Caco-2 (cell line): ENCODE data around the gene FHAD1. TPM values are rescaled to one million over a fixed set of nuclear protein-coding genes. Genes with fewer than 3 reads are reported as not detected.

Experiments used
- BruUV-seq: library from RNA; stranded (reverse); fragments of 400-500 nt; replicated peaks from 2 replicates; lab custom pipeline; 2021; lab: Mats Ljungman, UMichigan
- CTCF ChIA-PET: fragments of 300-600 bp; sonication (Branson Sonifier 250); formaldehyde crosslinking; loops from one replicate; lab custom pipeline; 2022; ENCODE audit warnings: antibody characterized with exemption; lab: Charles Lee
- POLR2A ChIA-PET: fragments of 300-600 bp; sonication (Branson Sonifier 250); formaldehyde crosslinking; loops from one replicate; lab custom pipeline; 2022; ENCODE audit warnings: antibody characterized with exemption; lab: Charles Lee
- DNase-seq, 2 experiments: peaks; one replicate each; pipeline versions ENCODE4 v3.0.0 to v3.0.0-alpha.2; 2020 to 2022
- H3K27me3 ChIP-seq: replicated peaks from 2 replicates; pipeline ENCODE4 v1.6.0; 2011; ENCODE audit warnings: low read length; ENCODE audit not compliant: control insufficient read depth, insufficient read depth
- H3K36me3 ChIP-seq: 2 replicates; pipeline ENCODE4 v1.5.1; 2011; ENCODE audit warnings: low read length; ENCODE audit not compliant: control insufficient read depth, insufficient read depth
- H3K4me1 ChIP-seq: fragments of 250-450 bp; sonication (Bioruptor Pico); 2 replicates; pipeline ENCODE4 v1.5.1; 2020; ENCODE audit warnings: mild to moderate bottlenecking
- H3K4me3 ChIP-seq: 2 replicates; pipeline ENCODE4 v1.5.1; 2011; ENCODE audit warnings: low read depth, mild to moderate bottlenecking, control low read depth, low read length
- H3K9me3 ChIP-seq: fragments of 250-450 bp; sonication (Bioruptor Pico); 2 replicates; pipeline ENCODE4 v1.5.1; 2020; ENCODE audit warnings: mild to moderate bottlenecking, moderate library complexity
- H3K27ac Mint-ChIP-seq: one replicate; pipeline ENCODE4 v1.8.0; 2022; ENCODE audit warnings: mixed read lengths; ENCODE audit not compliant: unreplicated experiment
- H3K27me3 Mint-ChIP-seq: one replicate; pipeline ENCODE4 v1.8.0; 2022; ENCODE audit warnings: mixed read lengths; ENCODE audit not compliant: insufficient read depth, unreplicated experiment
- H3K36me3 Mint-ChIP-seq: one replicate; pipeline ENCODE4 v1.8.0; 2022; ENCODE audit warnings: mild to moderate bottlenecking, mixed read lengths; ENCODE audit not compliant: insufficient read depth, unreplicated experiment
- H3K4me1 Mint-ChIP-seq: one replicate; pipeline ENCODE4 v1.8.0; 2022; ENCODE audit warnings: low read depth, mixed read lengths; ENCODE audit not compliant: unreplicated experiment
- H3K4me3 Mint-ChIP-seq: one replicate; pipeline ENCODE4 v1.8.0; 2022; ENCODE audit warnings: mild to moderate bottlenecking, moderate library complexity, mixed read lengths; ENCODE audit not compliant: unreplicated experiment
- H3K9me3 Mint-ChIP-seq: one replicate; pipeline ENCODE4 v1.8.0; 2022; ENCODE audit warnings: mixed read lengths; ENCODE audit not compliant: unreplicated experiment
- CTCF ChIP-seq, 2 experiments: fragments of 200-600 bp in 1 of 2; IDR thresholded peaks; 1 replicate in 1 of 2; 2 replicates in 1 of 2; pipeline versions ENCODE4 v1.5.1 to v1.8.0; 2011 to 2022; ENCODE audit warnings: antibody characterized with exemption in 1 of 2, control low read depth in 1 of 2, inconsistent platforms in 1 of 2, low read depth in 1 of 2, low read length in 1 of 2, mild to moderate bottlenecking in 1 of 2, moderate library complexity in 1 of 2; ENCODE audit not compliant: insufficient read depth in 1 of 2, severe bottlenecking in 1 of 2, unreplicated experiment in 1 of 2
- intact Hi-C: fragments of 100-400 bp; cut with micrococcal nuclease; formaldehyde crosslinking; loops from one replicate; pipeline ENCODE4 v1.10.0; 2022; ENCODE audit not compliant: unreplicated experiment
- total RNA-seq: library from RNA; stranded (reverse); gene quantifications from 2 replicates; pipeline ENCODE4 v1.2.3, GENCODE V29; 2022

Gene FHAD1
- total RNA-seq, 1 experiment from 2014 or later, result 0.18 TPM

DNA sequence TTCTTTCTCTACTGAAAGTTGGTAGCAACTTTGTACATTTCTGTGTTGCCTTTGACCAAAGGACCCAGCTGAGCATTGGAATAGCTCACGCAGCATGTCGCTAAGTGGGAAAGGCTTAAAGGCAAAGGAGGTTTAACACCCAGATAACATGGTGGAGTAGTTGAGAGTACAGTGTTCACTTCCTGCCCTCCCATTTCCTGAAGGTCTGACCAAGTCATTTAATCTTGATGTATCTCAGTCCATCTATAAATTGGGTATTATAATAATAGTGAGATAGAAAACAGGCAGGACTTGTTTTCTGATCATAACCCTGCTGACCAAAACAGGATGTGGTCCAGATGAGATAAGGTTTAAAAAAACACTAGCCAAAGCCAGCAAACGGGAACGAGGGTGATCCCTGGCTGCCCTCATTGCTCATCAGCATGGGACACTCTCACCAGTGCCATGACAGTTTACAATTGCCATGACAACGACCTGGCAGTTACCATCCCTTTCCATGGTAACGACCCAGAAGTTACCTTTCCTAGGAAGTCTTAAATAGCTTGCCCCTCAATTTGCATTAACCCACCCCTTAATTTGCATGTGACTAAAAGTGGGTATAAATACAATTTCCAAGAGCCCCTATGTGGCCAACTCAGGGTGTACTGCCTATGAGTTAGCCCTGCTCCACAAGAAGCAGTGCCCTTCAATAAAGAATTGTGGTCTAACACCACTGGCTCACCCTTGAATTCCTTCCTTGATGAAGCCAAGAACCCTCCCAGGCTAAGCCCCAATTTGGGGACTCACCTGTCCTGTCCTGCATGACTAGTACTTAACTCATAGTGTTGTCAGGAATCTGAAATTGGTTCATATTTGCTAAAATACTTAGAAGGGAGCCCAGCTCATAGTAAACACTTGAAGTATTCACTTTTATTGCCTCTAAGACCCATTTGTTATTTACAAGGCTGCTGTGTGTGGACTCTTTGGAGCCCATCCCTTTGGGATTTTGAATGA is 28.4 kb upstream of the FHAD1 start:
- Histone ChIP-seq H3K9me3 (no peaks in the 10 kb centered on the region), H3K36me3 (no peaks in the 10 kb centered on the region; the same call in 1 of the 2 replicates), H3K4me3 (no peak overlapping the region), H3K27me3 (no peaks in the 10 kb centered on the region), H3K4me1 (no peaks in the 10 kb centered on the region)
- no peaks in the 10 kb centered on the region for H3K4me1 Mint-ChIP-seq
- CTCF ChIA-PET, result interaction anchor here (0.5 kb wide), 1 partner anchor 10 kb away, joined by 3 read pairs; no protein-coding TSS in a partner anchor
- H3K9me3 Mint-ChIP-seq, result no peaks in the 10 kb centered on the region
- intact Hi-C loops, result no loop called here
- TF ChIP-seq CTCF (IDR thresholded peaks at IDR 0.05; ENCODE audit: insufficient read depth in 1 of 2, low read depth in 1 of 2, low read length in 1 of 2, severe bottlenecking in 1 of 2, unreplicated experiment in 1 of 2), result no peak
- POLR2A ChIA-PET, result no interaction called here
- no TSS peak for BruUV-seq
- H3K36me3 Mint-ChIP-seq, result peaks cover 31% of the 10 kb centered on the region
- DNase-seq, result no peak
- H3K4me3 Mint-ChIP-seq, result no peak overlapping the region
- H3K27me3 Mint-ChIP-seq, result no peaks in the 10 kb centered on the region
- no peak overlapping the region for H3K27ac Mint-ChIP-seq

GRCh38 chr1:15219280-15220023 is 27.6 kb upstream of the FHAD1 start:
- Histone ChIP-seq H3K27me3 (no peaks in the 10 kb centered on the region), H3K4me1 (no peaks in the 10 kb centered on the region), H3K9me3 (no peaks in the 10 kb centered on the region), H3K36me3 (no peaks in the 10 kb centered on the region; the same call in 1 of the 2 replicates), H3K4me3 (no peak overlapping the region)
- BruUV-seq, result TSS peak; percentile 56
- DNase-seq, result no peak
- ChIA-PET CTCF (no interaction called here), POLR2A (interaction anchor here (0.5 kb wide), 1 partner anchor 24 kb away, joined by 3 read pairs; no protein-coding TSS in a partner anchor)
- H3K36me3 Mint-ChIP-seq, result peaks cover 29% of the 10 kb centered on the region
- no peak overlapping the region for H3K27ac Mint-ChIP-seq
- no peaks in the 10 kb centered on the region for H3K9me3 Mint-ChIP-seq
- intact Hi-C loops, result no loop called here
- TF ChIP-seq CTCF (IDR thresholded peaks at IDR 0.05; ENCODE audit: insufficient read depth in 1 of 2, low read depth in 1 of 2, low read length in 1 of 2, severe bottlenecking in 1 of 2, unreplicated experiment in 1 of 2), result no peak
- no peaks in the 10 kb centered on the region for H3K27me3 Mint-ChIP-seq
- no peak overlapping the region for H3K4me3 Mint-ChIP-seq
- H3K4me1 Mint-ChIP-seq, result no peaks in the 10 kb centered on the region

- no peaks in the 10 kb centered on the region for H3K27me3 ChIP-seq
- ChIA-PET CTCF (interaction anchor here (0.7 kb wide), 1 partner anchor 17 kb away, joined by 7 read pairs; no protein-coding TSS in a partner anchor), POLR2A (no interaction called here)
- no TSS peak for BruUV-seq
- TF ChIP-seq CTCF (IDR thresholded peaks at IDR 0.05; ENCODE audit: insufficient read depth in 1 of 2, low read depth in 1 of 2, low read length in 1 of 2, severe bottlenecking in 1 of 2, unreplicated experiment in 1 of 2), result no peak
- Mint-ChIP-seq H3K9me3 (no peaks in the 10 kb centered on the region), H3K36me3 (peaks cover 24% of the 10 kb centered on the region), H3K4me3 (no peak overlapping the region), H3K27me3 (no peaks in the 10 kb centered on the region), H3K27ac (no peak overlapping the region), H3K4me1 (no peaks in the 10 kb centered on the region)
- intact Hi-C loops, result no loop called here
- DNase-seq, result no peak
- no peak overlapping the region for H3K4me3 ChIP-seq
- H3K9me3 ChIP-seq, result no peaks in the 10 kb centered on the region
- no peaks in the 10 kb centered on the region for H3K4me1 ChIP-seq
- no peaks in the 10 kb centered on the region; the same call in 1 of the 2 replicates for H3K36me3 ChIP-seq
Measured at GRCh38 chr1:15220024-15220392, 27.0 kb upstream of the FHAD1 start.
